Common myeloid progenitor, CD34-positive (primary cell): Measurements from ENCODE around the gene ARHGAP42.

ENCODE experiments used
- CTCF ChIA-PET: fragments of 350-600 bp; sonication (Branson Sonifier 250); formaldehyde crosslinking; loops from one replicate; lab custom pipeline; 2021; ENCODE audit warnings: antibody characterized with exemption; lab: Charles Lee
- POLR2A ChIA-PET: fragments of 350-600 bp; sonication (Branson Sonifier 250); formaldehyde crosslinking; loops from one replicate; lab custom pipeline; 2021; ENCODE audit warnings: antibody characterized with exemption; lab: Charles Lee
- DNase-seq, 3 donors: peaks; one replicate each; pipeline versions ENCODE4 v3.0.0 to v3.0.0-alpha.2; 2013
- H3K27ac ChIP-seq, 2 experiments: 1 replicate in 1 of 2; 2 replicates in 1 of 2; pipeline ENCODE4 v1.7.0; 2013; ENCODE audit warnings: inconsistent platforms in 2 of 2, low read length in 2 of 2, mild to moderate bottlenecking in 2 of 2, low read depth in 1 of 2, moderate library complexity in 1 of 2; ENCODE audit not compliant: severe bottlenecking in 2 of 2, insufficient read depth in 1 of 2, poor library complexity in 1 of 2
- H3K27me3 ChIP-seq, 5 experiments: replicated peaks in 2 of 5; 1 replicate in 3 of 5; 2 replicates in 2 of 5; pipeline versions ENCODE4 v1.6.1 to v1.7.0; 2013; ENCODE audit warnings: low read length in 4 of 5, mild to moderate bottlenecking in 2 of 5, moderate library complexity in 2 of 5, inconsistent platforms in 1 of 5; ENCODE audit not compliant: insufficient read depth in 5 of 5, control insufficient read depth in 4 of 5
- H3K36me3 ChIP-seq, 4 experiments: 1 replicate in 2 of 4; 2 replicates in 2 of 4; pipeline versions ENCODE4 v1.6.1 to v1.7.0; 2013; ENCODE audit warnings: low read length in 3 of 4, control low read depth in 1 of 4, mild to moderate bottlenecking in 1 of 4; ENCODE audit not compliant: control insufficient read depth in 4 of 4, insufficient read depth in 4 of 4
- H3K4me1 ChIP-seq, 4 experiments: 1 replicate in 3 of 4; 2 replicates in 1 of 4; pipeline versions ENCODE4 v1.6.1 to v1.7.1; 2013; ENCODE audit warnings: low read length in 3 of 4, mild to moderate bottlenecking in 3 of 4, control low read depth in 1 of 4, inconsistent platforms in 1 of 4, moderate library complexity in 1 of 4; ENCODE audit not compliant: control insufficient read depth in 4 of 4, insufficient read depth in 4 of 4; ENCODE audit errors: control extremely low read depth in 1 of 4
- H3K4me3 ChIP-seq, 7 experiments: 1 replicate in 4 of 7; 2 replicates in 3 of 7; pipeline versions ENCODE4 v1.5.1 to v1.7.0; 2013; ENCODE audit warnings: mild to moderate bottlenecking in 7 of 7, low read length in 6 of 7, moderate library complexity in 6 of 7, inconsistent platforms in 2 of 7, low read depth in 2 of 7, control low read depth in 1 of 7; ENCODE audit not compliant: insufficient read depth in 4 of 7, control insufficient read depth in 1 of 7; ENCODE audit errors: extremely low read depth in 1 of 7
- H3K9me3 ChIP-seq, 5 experiments: 1 replicate in 4 of 5; 2 replicates in 1 of 5; pipeline versions ENCODE4 v1.6.1 to v1.7.1; 2013; ENCODE audit warnings: low read length in 4 of 5, mild to moderate bottlenecking in 2 of 5, inconsistent platforms in 1 of 5, low read depth in 1 of 5, moderate library complexity in 1 of 5; ENCODE audit not compliant: control insufficient read depth in 4 of 5, insufficient read depth in 2 of 5; ENCODE audit errors: control extremely low read depth in 1 of 5
- WGBS: methylation state at CpG from one replicate; pipeline ENCODE4 v1.1.5; 2013; ENCODE audit not compliant: insufficient coverage; 5-methylcytosine and 5-hydroxymethylcytosine counted together

ARHGAP42 gene

GRCh38 chr11:100929377-100929776 lies 242.3 kb downstream of the ARHGAP42 start:
- no peak for DNase-seq
- POLR2A ChIA-PET: no interaction called here
- H3K27ac ChIP-seq: no peak overlapping the region
- WGBS: no CpG with 5 or more reads among the region's 3 CpGs
- no peaks in the 10 kb centered on the region for H3K9me3 ChIP-seq
- H3K4me1 ChIP-seq: no peaks in the 10 kb centered on the region
- CTCF ChIA-PET: interaction anchor here (1.4 to 3.3 kb wide), 3 partner anchors 350 to 357 kb away, joined by 5 to 12 read pairs (median 5); no protein-coding TSS in a partner anchor
- H3K36me3 ChIP-seq: no peaks in the 10 kb centered on the region
- no peak overlapping the region for H3K4me3 ChIP-seq
- H3K27me3 ChIP-seq: no peaks in the 10 kb centered on the region

- POLR2A ChIA-PET: no interaction called here
- no peak overlapping the region for H3K4me3 ChIP-seq
- no peak overlapping the region for H3K27ac ChIP-seq
- H3K27me3 ChIP-seq: no peaks in the 10 kb centered on the region
- no peaks in the 10 kb centered on the region for H3K4me1 ChIP-seq
- H3K9me3 ChIP-seq: no peaks in the 10 kb centered on the region
- peak; percentile 24 to 50 (median 38) for DNase-seq
- WGBS: 57% methylated on average over 3 of the region's 5 CpGs
- CTCF ChIA-PET: interaction anchor here (1.2 to 2.1 kb wide), 3 partner anchors 17 to 358 kb away, joined by 4 to 5 read pairs (median 5); no protein-coding TSS in a partner anchor
- no peaks in the 10 kb centered on the region for H3K36me3 ChIP-seq
Observed at GRCh38 chr11:100930185-100930778, 243.2 kb downstream of the ARHGAP42 start.

- H3K27ac ChIP-seq: no peak overlapping the region
- no peaks in the 10 kb centered on the region for H3K4me1 ChIP-seq
- DNase-seq: peak; percentile 34 to 64 (median 54)
- no peaks in the 10 kb centered on the region for H3K27me3 ChIP-seq
- no peaks in the 10 kb centered on the region for H3K9me3 ChIP-seq
- no peaks in the 10 kb centered on the region for H3K36me3 ChIP-seq
- WGBS: no CpG with 5 or more reads among the region's 3 CpGs
- POLR2A ChIA-PET: no interaction called here
- H3K4me3 ChIP-seq: no peak overlapping the region
- CTCF ChIA-PET: interaction anchor here (0.9 to 1.1 kb wide), 3 partner anchors 251 to 359 kb away, joined by 3 to 4 read pairs (median 3); no protein-coding TSS in a partner anchor
Observed at GRCh38 chr11:100932474-100933100, 245.5 kb downstream of the ARHGAP42 start.

- ChIA-PET CTCF (interaction anchor here (0.6 kb wide), 1 partner anchor 10 kb away, joined by 3 read pairs; no protein-coding TSS in a partner anchor), POLR2A (no interaction called here)
- H3K4me3 ChIP-seq: no peak overlapping the region
- no peaks in the 10 kb centered on the region for H3K27me3 ChIP-seq
- H3K9me3 ChIP-seq: no peaks in the 10 kb centered on the region
- H3K4me1 ChIP-seq: no peaks in the 10 kb centered on the region
- H3K27ac ChIP-seq: no peak overlapping the region
- WGBS: 65% methylated on average over 4 of the region's 6 CpGs
- no peaks in the 10 kb centered on the region for H3K36me3 ChIP-seq
- no peak for DNase-seq
Observed at GRCh38 chr11:100936781-100937180, 249.7 kb downstream of the ARHGAP42 start.

GRCh38 chr11:100939571-100939970 lies 252.5 kb downstream of the ARHGAP42 start:
- no peaks in the 10 kb centered on the region for H3K27me3 ChIP-seq
- H3K9me3 ChIP-seq: no peaks in the 10 kb centered on the region
- ChIA-PET CTCF (no interaction called here), POLR2A (no interaction called here)
- no peaks in the 10 kb centered on the region for H3K36me3 ChIP-seq
- no CpG with 5 or more reads among the region's 5 CpGs for WGBS
- H3K4me3 ChIP-seq: no peak overlapping the region
- no peak for DNase-seq
- no peaks in the 10 kb centered on the region for H3K4me1 ChIP-seq
- H3K27ac ChIP-seq: no peak overlapping the region

- Histone ChIP-seq H3K9me3 (peaks cover 0 to 1% (median 0%) of the 10 kb centered on the region in 5 experiments), H3K4me3 (no peak overlapping the region), H3K27ac (no peak overlapping the region), H3K4me1 (no peaks in the 10 kb centered on the region), H3K27me3 (no peaks in the 10 kb centered on the region), H3K36me3 (no peaks in the 10 kb centered on the region)
- ChIA-PET CTCF (no interaction called here), POLR2A (no interaction called here)
- DNase-seq: no peak
- no CpG with 5 or more reads among the region's 3 CpGs for WGBS
Observed at GRCh38 chr11:100940111-100940510, 253.0 kb downstream of the ARHGAP42 start.

- WGBS: 100% methylated on average over 1 of the region's 2 CpGs
- Histone ChIP-seq H3K4me3 (no peak overlapping the region), H3K27ac (no peak overlapping the region), H3K27me3 (no peaks in the 10 kb centered on the region), H3K9me3 (peaks cover 0 to 1% (median 0%) of the 10 kb centered on the region in 5 experiments), H3K36me3 (no peaks in the 10 kb centered on the region), H3K4me1 (no peaks in the 10 kb centered on the region)
- DNase-seq: no peak
- CTCF ChIA-PET: no interaction called here
- POLR2A ChIA-PET: no interaction called here
Observed at GRCh38 chr11:100941033-100941432, 253.9 kb downstream of the ARHGAP42 start.
